Measurements from ENCODE around the gene SLC2A1. TPM values are rescaled to one million over a fixed set of nuclear protein-coding genes. Genes with fewer than 3 reads are reported as not detected.

Gene SLC2A1
- total RNA-seq, 1 experiment from 2014 or later, result 327 TPM

DNA sequence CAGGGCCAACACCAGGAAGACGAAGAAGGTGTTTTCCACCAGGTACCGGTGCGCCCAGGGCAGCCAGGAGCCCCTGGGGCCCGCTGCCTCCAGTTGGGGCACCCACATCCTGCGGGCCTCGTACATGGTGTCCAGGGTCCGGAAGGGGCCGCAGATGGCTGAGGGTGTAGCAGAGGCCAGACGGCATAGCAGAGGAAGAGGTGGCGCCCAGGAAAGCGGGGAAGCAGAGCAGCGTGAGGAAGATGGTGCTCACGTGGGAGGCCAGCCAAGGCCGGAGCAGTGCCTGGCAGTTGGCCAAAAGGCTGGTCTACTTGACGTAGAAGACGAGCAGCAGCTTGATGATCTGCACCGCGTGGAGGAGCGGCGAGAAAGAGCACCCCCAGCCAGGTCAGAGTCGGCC lies 71.9 kb downstream of the SLC2A1 start:
- Histone ChIP-seq H3K36me3 (ENCODE audit: low read depth) (no peaks in the 10 kb centered on the region), H3K4me1 (replicated peaks; ENCODE audit: insufficient read depth) (no peaks in the 10 kb centered on the region), H3K9me3 (ENCODE audit: insufficient read depth, low read depth) (no peaks in the 10 kb centered on the region), H2AFZ (no peak overlapping the region), H3K27me3 (ENCODE audit: insufficient read depth, low read depth) (no peaks in the 10 kb centered on the region), H3K9me2 (ENCODE audit: insufficient read depth) (no peaks in the 10 kb centered on the region), H3K4me2 (no peak overlapping the region), H3K4me3 (no peak overlapping the region), H3F3A (ENCODE audit: insufficient read depth, low read depth) (no peaks in the 10 kb centered on the region), H3K27ac (no peak overlapping the region), H3K79me2 (ENCODE audit: low read depth) (no peaks in the 10 kb centered on the region), H4K20me1 (ENCODE audit: insufficient read depth) (no peaks in the 10 kb centered on the region)
- ChIA-PET CTCF (no interaction called here), POLR2A (ENCODE audit: unreplicated experiment) (no interaction called here)
- no peak for TF ChIP-seq EZH2 (IDR thresholded peaks at IDR 0.05; ENCODE audit: low read depth)
- TF ChIP-seq, protein P1, sequence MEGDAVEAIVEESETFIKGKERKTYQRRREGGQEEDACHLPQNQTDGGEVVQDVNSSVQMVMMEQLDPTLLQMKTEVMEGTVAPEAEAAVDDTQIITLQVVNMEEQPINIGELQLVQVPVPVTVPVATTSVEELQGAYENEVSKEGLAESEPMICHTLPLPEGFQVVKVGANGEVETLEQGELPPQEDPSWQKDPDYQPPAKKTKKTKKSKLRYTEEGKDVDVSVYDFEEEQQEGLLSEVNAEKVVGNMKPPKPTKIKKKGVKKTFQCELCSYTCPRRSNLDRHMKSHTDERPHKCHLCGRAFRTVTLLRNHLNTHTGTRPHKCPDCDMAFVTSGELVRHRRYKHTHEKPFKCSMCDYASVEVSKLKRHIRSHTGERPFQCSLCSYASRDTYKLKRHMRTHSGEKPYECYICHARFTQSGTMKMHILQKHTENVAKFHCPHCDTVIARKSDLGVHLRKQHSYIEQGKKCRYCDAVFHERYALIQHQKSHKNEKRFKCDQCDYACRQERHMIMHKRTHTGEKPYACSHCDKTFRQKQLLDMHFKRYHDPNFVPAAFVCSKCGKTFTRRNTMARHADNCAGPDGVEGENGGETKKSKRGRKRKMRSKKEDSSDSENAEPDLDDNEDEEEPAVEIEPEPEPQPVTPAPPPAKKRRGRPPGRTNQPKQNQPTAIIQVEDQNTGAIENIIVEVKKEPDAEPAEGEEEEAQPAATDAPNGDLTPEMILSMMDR (conservative IDR thresholded peaks at IDR 0.05), result no peak
- intact Hi-C loops (cut with micrococcal nuclease; ENCODE audit: unreplicated experiment), result no loop called here
- BruUV-seq (replicated peaks), result no TSS peak
- DNase-seq, result no peak

DNA sequence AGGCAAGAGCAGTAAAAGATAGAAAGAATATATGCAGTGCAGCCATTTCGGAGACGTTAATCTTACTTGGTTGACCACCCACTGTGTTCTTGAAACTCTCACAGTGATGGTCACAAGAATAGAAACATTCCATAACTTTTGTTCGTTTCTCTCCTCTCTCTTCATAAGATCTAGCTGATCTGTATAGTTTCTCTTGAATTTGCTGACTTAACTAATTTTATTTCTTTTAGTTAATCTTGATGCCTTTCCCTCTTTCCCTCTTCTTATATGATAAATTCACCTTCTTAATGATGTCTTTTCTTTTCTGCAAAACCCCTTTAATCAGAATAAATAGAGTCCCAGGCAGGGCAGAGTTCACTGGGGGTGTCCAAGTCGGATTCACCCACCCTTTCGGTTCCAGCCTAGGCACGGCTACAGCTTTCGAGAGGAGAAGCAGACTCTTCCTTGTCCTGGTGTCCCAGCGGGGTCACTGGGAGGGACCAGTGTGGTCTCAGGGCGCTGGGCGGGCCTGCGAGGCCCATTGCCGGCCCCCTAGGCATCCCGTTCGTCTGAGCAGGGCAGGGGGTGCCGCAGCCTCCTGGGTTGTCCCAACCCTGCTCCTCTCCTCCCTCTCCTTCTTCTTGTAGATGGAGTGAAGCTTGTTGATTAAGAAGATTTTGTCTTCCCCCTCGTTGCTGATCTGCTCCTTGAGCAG lies 72.5 kb downstream of the SLC2A1 start:
- no peaks in the 10 kb centered on the region for H3F3A ChIP-seq (ENCODE audit: insufficient read depth, low read depth)
- intact Hi-C loops (cut with micrococcal nuclease; ENCODE audit: unreplicated experiment), result no loop called here
- no peak overlapping the region for H3K4me3 ChIP-seq
- no peaks in the 10 kb centered on the region for H3K4me1 ChIP-seq (replicated peaks; ENCODE audit: insufficient read depth)
- H3K79me2 ChIP-seq (ENCODE audit: low read depth), result no peaks in the 10 kb centered on the region
- H3K9me3 ChIP-seq (ENCODE audit: insufficient read depth, low read depth), result no peaks in the 10 kb centered on the region
- BruUV-seq (replicated peaks), result no TSS peak
- H3K36me3 ChIP-seq (ENCODE audit: low read depth), result no peaks in the 10 kb centered on the region
- ChIA-PET CTCF (no interaction called here), POLR2A (ENCODE audit: unreplicated experiment) (no interaction called here)
- H3K27ac ChIP-seq, result no peak overlapping the region
- H4K20me1 ChIP-seq (ENCODE audit: insufficient read depth), result no peaks in the 10 kb centered on the region
- H3K27me3 ChIP-seq (ENCODE audit: insufficient read depth, low read depth), result no peaks in the 10 kb centered on the region
- TF ChIP-seq, protein P1 (conservative IDR thresholded peaks at IDR 0.05), result no peak
- no peak for TF ChIP-seq EZH2 (IDR thresholded peaks at IDR 0.05; ENCODE audit: low read depth)
- no peak overlapping the region for H3K4me2 ChIP-seq
- no peaks in the 10 kb centered on the region for H3K9me2 ChIP-seq (ENCODE audit: insufficient read depth)
- H2AFZ ChIP-seq, result no peak overlapping the region
- DNase-seq, result no peak

DNA sequence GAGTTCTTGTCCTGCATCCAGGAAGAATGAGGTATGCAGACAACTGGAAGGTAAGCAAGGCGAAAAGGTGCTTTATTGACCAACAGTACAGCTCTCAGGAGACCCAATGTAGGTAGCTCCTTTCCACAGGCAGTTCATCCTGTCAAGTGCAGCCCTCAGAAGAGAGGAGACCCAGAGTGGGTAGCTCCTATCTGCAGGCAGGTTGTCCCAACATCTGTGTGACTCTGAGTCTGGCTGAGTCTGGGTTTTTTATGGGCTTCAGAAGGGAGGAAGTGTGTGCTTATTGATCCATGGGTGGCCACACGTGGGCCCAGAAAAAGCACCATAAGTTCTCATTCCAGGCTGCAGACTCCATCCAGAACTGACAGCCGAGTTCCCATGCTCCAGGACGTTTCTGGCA lies 78.3 kb downstream of the SLC2A1 start:
- DNase-seq, result no peak
- H3K9me2 ChIP-seq (ENCODE audit: insufficient read depth), result no peaks in the 10 kb centered on the region
- POLR2A ChIA-PET (ENCODE audit: unreplicated experiment), result no interaction called here
- H3K36me3 ChIP-seq (ENCODE audit: low read depth), result no peaks in the 10 kb centered on the region
- H3K4me2 ChIP-seq, result no peak overlapping the region
- TF ChIP-seq, protein P1 (conservative IDR thresholded peaks at IDR 0.05), result no peak
- no peak for TF ChIP-seq EZH2 (IDR thresholded peaks at IDR 0.05; ENCODE audit: low read depth)
- H3K4me1 ChIP-seq (replicated peaks; ENCODE audit: insufficient read depth), result no peaks in the 10 kb centered on the region
- BruUV-seq (replicated peaks), result no TSS peak
- no peaks in the 10 kb centered on the region for H3K9me3 ChIP-seq (ENCODE audit: insufficient read depth, low read depth)
- H2AFZ ChIP-seq, result no peak overlapping the region
- CTCF ChIA-PET, result no interaction called here
- H3K27ac ChIP-seq, result no peak overlapping the region
- intact Hi-C loops (cut with micrococcal nuclease; ENCODE audit: unreplicated experiment), result no loop called here
- no peaks in the 10 kb centered on the region for H3K79me2 ChIP-seq (ENCODE audit: low read depth)
- H3F3A ChIP-seq (ENCODE audit: insufficient read depth, low read depth), result no peaks in the 10 kb centered on the region
- H3K4me3 ChIP-seq, result no peak overlapping the region
- no peaks in the 10 kb centered on the region for H4K20me1 ChIP-seq (ENCODE audit: insufficient read depth)
- H3K27me3 ChIP-seq (ENCODE audit: insufficient read depth, low read depth), result no peaks in the 10 kb centered on the region

Measured in PC-9 (cell line).